MM.1S (cell line): ENCODE data around the gene SRP54.

ENCODE experiments used
- DNase-seq: peaks from one replicate; pipeline ENCODE4 v3.0.0-alpha.2; 2015
- H2AFZ ChIP-seq: fragments of 300-600 bp; sonication (generic); 2 replicates; pipeline ENCODE4 v1.6.0; 2016; ENCODE audit warnings: antibody characterized with exemption, low read length
- H3F3A ChIP-seq: fragments of 300-600 bp; sonication (generic); 2 replicates; pipeline ENCODE4 v1.6.1; 2016; ENCODE audit warnings: mild to moderate bottlenecking, antibody characterized with exemption, low read length, moderate library complexity, mixed read lengths; ENCODE audit not compliant: insufficient read depth
- H3K27ac ChIP-seq: fragments of 300-600 bp; sonication (generic); 2 replicates; pipeline ENCODE4 v1.5.1; 2016; ENCODE audit warnings: mild to moderate bottlenecking, low read length
- H3K27me3 ChIP-seq: fragments of 300-600 bp; sonication (generic); replicated peaks from 2 replicates; pipeline ENCODE4 v1.6.0; 2016; ENCODE audit warnings: low read length; ENCODE audit not compliant: insufficient read depth
- H3K36me3 ChIP-seq: fragments of 300-600 bp; sonication (generic); replicated peaks from 2 replicates; pipeline ENCODE4 v1.6.1; 2016; ENCODE audit warnings: mild to moderate bottlenecking, low read length, mixed read lengths; ENCODE audit not compliant: insufficient read depth
- H3K4me1 ChIP-seq: fragments of 300-600 bp; sonication (generic); 2 replicates; pipeline ENCODE4 v1.6.1; 2016; ENCODE audit warnings: low read length, mixed read lengths
- H3K4me2 ChIP-seq: fragments of 300-600 bp; sonication (generic); 2 replicates; pipeline ENCODE4 v1.6.0; 2016; ENCODE audit warnings: low read depth, low read length
- H3K4me3 ChIP-seq: fragments of 300-600 bp; sonication (generic); 2 replicates; pipeline ENCODE4 v1.5.1; 2016; ENCODE audit warnings: low read length, mixed read lengths
- H3K79me2 ChIP-seq: fragments of 300-600 bp; sonication (generic); 2 replicates; pipeline ENCODE4 v1.6.1; 2016; ENCODE audit warnings: mixed run types, low read length, mixed read lengths
- H3K9ac ChIP-seq: fragments of 300-600 bp; sonication (generic); 2 replicates; pipeline ENCODE4 v1.6.1; 2016; ENCODE audit warnings: low read length, mixed read lengths
- H3K9me2 ChIP-seq: fragments of 300-600 bp; sonication (generic); replicated peaks from 2 replicates; pipeline ENCODE4 v1.6.1; 2016; ENCODE audit warnings: mild to moderate bottlenecking, low read length, mixed read lengths; ENCODE audit not compliant: insufficient read depth
- H3K9me3 ChIP-seq: fragments of 300-600 bp; sonication (generic); replicated peaks from 2 replicates; pipeline ENCODE4 v1.6.1; 2016; ENCODE audit warnings: mild to moderate bottlenecking, low read length, mixed read lengths; ENCODE audit not compliant: insufficient read depth
- H4K20me1 ChIP-seq: fragments of 300-600 bp; sonication (generic); 2 replicates; pipeline ENCODE4 v1.6.1; 2016; ENCODE audit warnings: mild to moderate bottlenecking, low read length, moderate library complexity, mixed read lengths; ENCODE audit not compliant: insufficient read depth
- CTCF ChIP-seq: fragments of 300-600 bp; sonication (generic); IDR thresholded peaks from 2 replicates; pipeline ENCODE4 v1.5.1; 2016; ENCODE audit warnings: antibody characterized with exemption, low read length, mixed read lengths
- EZH2 ChIP-seq: fragments of 300-600 bp; sonication (generic); optimal IDR thresholded peaks from 2 replicates; pipeline ENCODE3; 2017; ENCODE audit warnings: low read depth, mild to moderate bottlenecking, antibody characterized with exemption, low read length, mixed read lengths
- EZH2phosphoT487 ChIP-seq: fragments of 300-600 bp; sonication (generic); IDR thresholded peaks from 2 replicates; pipeline ENCODE4 v1.6.1; 2018; ENCODE audit warnings: antibody characterized with exemption, low read length

Gene SRP54

GRCh38 chr14:34937442-34937841 is 45.4 kb upstream of the SRP54 start:
- Histone ChIP-seq H3K9me2 (no peaks in the 10 kb centered on the region), H3F3A (no peaks in the 10 kb centered on the region), H3K27ac (no peak overlapping the region), H3K4me1 (no peaks in the 10 kb centered on the region), H3K79me2 (no peaks in the 10 kb centered on the region), H3K4me3 (no peak overlapping the region), H3K36me3 (no peaks in the 10 kb centered on the region), H3K9ac (no peak overlapping the region), H2AFZ (no peak overlapping the region), H3K4me2 (no peak overlapping the region), H3K9me3 (no peaks in the 10 kb centered on the region), H3K27me3 (no peaks in the 10 kb centered on the region), H4K20me1 (no peaks in the 10 kb centered on the region)
- TF ChIP-seq CTCF (no peak), EZH2 (no peak), EZH2phosphoT487 (no peak)
- DNase-seq = no peak

GRCh38 chr14:34937876-34938275 is 44.9 kb upstream of the SRP54 start:
- Histone ChIP-seq H3K4me1 (no peaks in the 10 kb centered on the region), H3F3A (no peaks in the 10 kb centered on the region), H2AFZ (no peak overlapping the region), H3K9me2 (no peaks in the 10 kb centered on the region), H3K9ac (no peak overlapping the region), H3K9me3 (no peaks in the 10 kb centered on the region), H3K79me2 (no peaks in the 10 kb centered on the region), H4K20me1 (no peaks in the 10 kb centered on the region), H3K36me3 (no peaks in the 10 kb centered on the region), H3K27me3 (no peaks in the 10 kb centered on the region), H3K4me3 (no peak overlapping the region), H3K4me2 (no peak overlapping the region), H3K27ac (no peak overlapping the region)
- DNase-seq = no peak
- TF ChIP-seq CTCF (no peak), EZH2phosphoT487 (no peak), EZH2 (no peak)

- DNase-seq = no peak
- Histone ChIP-seq H3F3A (no peaks in the 10 kb centered on the region), H3K27ac (no peak overlapping the region), H3K9ac (no peak overlapping the region), H3K27me3 (no peaks in the 10 kb centered on the region), H2AFZ (no peak overlapping the region), H3K4me3 (no peak overlapping the region), H3K4me1 (no peaks in the 10 kb centered on the region), H3K79me2 (no peaks in the 10 kb centered on the region), H3K9me3 (no peaks in the 10 kb centered on the region), H3K4me2 (no peak overlapping the region), H3K9me2 (no peaks in the 10 kb centered on the region), H3K36me3 (no peaks in the 10 kb centered on the region), H4K20me1 (no peaks in the 10 kb centered on the region)
- TF ChIP-seq EZH2phosphoT487 (no peak), EZH2 (no peak), CTCF (no peak)
Measured at GRCh38 chr14:34943506-34943905, 39.3 kb upstream of the SRP54 start.
